Measurements from ENCODE around the gene NRBF2. TPM values are rescaled to one million over a fixed set of nuclear protein-coding genes. Genes with fewer than 3 reads are reported as not detected.

The NRBF2 gene
- total RNA-seq, 1 donor from 2014 or later, result 8.9 TPM

GRCh38 chr10:63201118-63201517, 68.0 kb downstream of the NRBF2 start:
- intact Hi-C loops (cut with micrococcal nuclease), result no loop called here
- Histone ChIP-seq H3K4me3 (no peak overlapping the region), H3K36me3 (peaks cover 20% of the 10 kb centered on the region), H3K9me3 (replicated peaks) (no peaks in the 10 kb centered on the region), H3K27me3 (ENCODE audit: low read depth) (no peaks in the 10 kb centered on the region), H3K27ac (replicated peaks) (no peak overlapping the region), H3K4me1 (peaks cover 69% of the 10 kb centered on the region)
- no peak for DNase-seq
- no peak for TF ChIP-seq CTCF (IDR thresholded peaks at IDR 0.05; ENCODE audit: borderline replicate concordance)

All from left ventricle myocardium inferior (tissue), 1 donor.